ENCODE results near the gene IP6K3.

DNA sequence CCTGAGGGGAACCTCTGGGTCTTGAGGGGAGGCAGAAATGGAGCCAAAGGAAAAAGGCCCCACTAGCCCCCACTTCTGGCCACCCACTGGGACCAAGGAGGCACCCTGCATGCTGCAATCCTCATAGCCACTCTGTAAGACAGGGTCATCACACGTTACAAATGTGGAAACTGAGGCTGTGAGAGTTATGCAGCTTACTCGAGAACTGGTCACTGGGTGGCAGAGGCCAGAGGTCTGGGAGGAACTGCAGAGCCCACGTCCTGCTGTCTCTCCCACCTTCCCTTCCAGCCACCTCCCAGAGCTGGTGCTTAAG, 24.1 kb upstream of the IP6K3 start:
- TF ChIP-seq POLR2AphosphoS5 (IDR thresholded peaks at IDR 0.05; ENCODE audit: low read depth, low read length), result no peak
- no peak for TF ChIP-seq TCF12 (IDR thresholded peaks at IDR 0.05)
- no peak for TF ChIP-seq GABPA (IDR thresholded peaks at IDR 0.05; ENCODE audit: low read depth)
- TF ChIP-seq, protein P1, sequence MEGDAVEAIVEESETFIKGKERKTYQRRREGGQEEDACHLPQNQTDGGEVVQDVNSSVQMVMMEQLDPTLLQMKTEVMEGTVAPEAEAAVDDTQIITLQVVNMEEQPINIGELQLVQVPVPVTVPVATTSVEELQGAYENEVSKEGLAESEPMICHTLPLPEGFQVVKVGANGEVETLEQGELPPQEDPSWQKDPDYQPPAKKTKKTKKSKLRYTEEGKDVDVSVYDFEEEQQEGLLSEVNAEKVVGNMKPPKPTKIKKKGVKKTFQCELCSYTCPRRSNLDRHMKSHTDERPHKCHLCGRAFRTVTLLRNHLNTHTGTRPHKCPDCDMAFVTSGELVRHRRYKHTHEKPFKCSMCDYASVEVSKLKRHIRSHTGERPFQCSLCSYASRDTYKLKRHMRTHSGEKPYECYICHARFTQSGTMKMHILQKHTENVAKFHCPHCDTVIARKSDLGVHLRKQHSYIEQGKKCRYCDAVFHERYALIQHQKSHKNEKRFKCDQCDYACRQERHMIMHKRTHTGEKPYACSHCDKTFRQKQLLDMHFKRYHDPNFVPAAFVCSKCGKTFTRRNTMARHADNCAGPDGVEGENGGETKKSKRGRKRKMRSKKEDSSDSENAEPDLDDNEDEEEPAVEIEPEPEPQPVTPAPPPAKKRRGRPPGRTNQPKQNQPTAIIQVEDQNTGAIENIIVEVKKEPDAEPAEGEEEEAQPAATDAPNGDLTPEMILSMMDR (IDR thresholded peaks at IDR 0.05), result no peak
- no peak for TF ChIP-seq FOXM1 (IDR thresholded peaks at IDR 0.05; ENCODE audit: low read depth)
- no peak for TF ChIP-seq RXRA (IDR thresholded peaks at IDR 0.05; ENCODE audit: borderline replicate concordance, low read depth)
- TF ChIP-seq RCOR1 (IDR thresholded peaks at IDR 0.05; ENCODE audit: low read length), result no peak
- no peak for TF ChIP-seq RAD21 (IDR thresholded peaks at IDR 0.05; ENCODE audit: low read length)
- TF ChIP-seq, protein P2, sequence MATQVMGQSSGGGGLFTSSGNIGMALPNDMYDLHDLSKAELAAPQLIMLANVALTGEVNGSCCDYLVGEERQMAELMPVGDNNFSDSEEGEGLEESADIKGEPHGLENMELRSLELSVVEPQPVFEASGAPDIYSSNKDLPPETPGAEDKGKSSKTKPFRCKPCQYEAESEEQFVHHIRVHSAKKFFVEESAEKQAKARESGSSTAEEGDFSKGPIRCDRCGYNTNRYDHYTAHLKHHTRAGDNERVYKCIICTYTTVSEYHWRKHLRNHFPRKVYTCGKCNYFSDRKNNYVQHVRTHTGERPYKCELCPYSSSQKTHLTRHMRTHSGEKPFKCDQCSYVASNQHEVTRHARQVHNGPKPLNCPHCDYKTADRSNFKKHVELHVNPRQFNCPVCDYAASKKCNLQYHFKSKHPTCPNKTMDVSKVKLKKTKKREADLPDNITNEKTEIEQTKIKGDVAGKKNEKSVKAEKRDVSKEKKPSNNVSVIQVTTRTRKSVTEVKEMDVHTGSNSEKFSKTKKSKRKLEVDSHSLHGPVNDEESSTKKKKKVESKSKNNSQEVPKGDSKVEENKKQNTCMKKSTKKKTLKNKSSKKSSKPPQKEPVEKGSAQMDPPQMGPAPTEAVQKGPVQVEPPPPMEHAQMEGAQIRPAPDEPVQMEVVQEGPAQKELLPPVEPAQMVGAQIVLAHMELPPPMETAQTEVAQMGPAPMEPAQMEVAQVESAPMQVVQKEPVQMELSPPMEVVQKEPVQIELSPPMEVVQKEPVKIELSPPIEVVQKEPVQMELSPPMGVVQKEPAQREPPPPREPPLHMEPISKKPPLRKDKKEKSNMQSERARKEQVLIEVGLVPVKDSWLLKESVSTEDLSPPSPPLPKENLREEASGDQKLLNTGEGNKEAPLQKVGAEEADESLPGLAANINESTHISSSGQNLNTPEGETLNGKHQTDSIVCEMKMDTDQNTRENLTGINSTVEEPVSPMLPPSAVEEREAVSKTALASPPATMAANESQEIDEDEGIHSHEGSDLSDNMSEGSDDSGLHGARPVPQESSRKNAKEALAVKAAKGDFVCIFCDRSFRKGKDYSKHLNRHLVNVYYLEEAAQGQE (IDR thresholded peaks at IDR 0.05; ENCODE audit: low read depth, low read length), result no peak
- no peak for TF ChIP-seq SIN3A (IDR thresholded peaks at IDR 0.05; ENCODE audit: borderline replicate concordance, low read depth, low read length)

Measured in SK-N-SH (cell line).